CD4-positive, alpha-beta T cell treated with Interleukin-6 for 4 hours (primary cell): ENCODE results near the gene RFX7.
"Not testable (repeated sequence)": the region's sequence is repeated elsewhere in the genome, so short reads cannot be mapped to it uniquely, and the experiment has no call there.

ENCODE experiments used
- DNase-seq: peaks from one replicate; pipeline ENCODE4 v3.0.0-alpha.2; 2020; ENCODE audit warnings: mixed read lengths

RFX7 gene

DNA sequence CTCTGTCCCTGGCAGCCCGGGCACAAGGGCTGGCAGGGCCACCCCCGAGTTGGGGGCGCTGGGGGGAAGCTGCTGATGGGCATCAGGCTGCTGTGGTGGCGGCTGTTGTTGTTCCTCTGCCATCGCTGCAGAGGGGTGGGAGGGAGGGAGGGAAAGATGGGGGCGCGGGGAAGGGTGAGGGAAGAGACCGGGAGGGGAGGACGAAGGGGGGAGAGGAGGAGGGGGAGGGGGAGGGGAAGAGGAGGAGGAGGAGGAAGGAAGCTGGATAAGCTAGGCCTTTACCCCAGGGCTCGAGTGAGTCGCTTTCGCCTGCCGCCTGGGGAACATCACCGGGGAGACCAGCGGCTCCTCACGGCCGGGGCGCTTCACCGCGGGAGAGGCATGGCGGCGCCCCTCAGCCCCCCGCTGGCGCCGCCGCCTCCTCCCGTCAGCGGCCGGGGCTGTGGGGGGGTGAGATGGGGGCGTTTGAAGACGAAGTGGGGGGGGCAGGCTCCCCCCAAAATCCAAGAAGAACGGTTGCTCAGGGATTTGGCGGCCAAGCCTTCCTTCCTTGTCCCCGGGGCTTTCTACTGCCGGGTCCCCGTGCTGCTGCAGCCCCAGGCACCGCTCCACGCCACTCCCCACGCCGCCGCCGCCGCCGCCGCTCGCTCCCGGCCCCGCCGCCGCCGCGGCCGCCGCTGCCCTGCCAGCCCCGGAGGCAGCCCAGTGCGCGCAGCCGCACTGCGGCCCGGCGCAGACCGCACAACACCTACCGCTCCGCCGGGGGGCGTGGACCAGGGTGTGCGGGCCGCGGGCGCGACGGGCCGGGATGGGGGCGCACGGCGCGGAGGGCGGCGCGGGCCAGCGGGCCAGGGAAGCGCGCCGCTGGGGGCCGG is at the start of gene RFX7:
TSS of gene RFX7 (minus strand) at position 717 of the 875 bp plus-strand sequence. CDS start at position 123, 594 bp downstream.
- peak; percentile 82 for DNase-seq

DNA sequence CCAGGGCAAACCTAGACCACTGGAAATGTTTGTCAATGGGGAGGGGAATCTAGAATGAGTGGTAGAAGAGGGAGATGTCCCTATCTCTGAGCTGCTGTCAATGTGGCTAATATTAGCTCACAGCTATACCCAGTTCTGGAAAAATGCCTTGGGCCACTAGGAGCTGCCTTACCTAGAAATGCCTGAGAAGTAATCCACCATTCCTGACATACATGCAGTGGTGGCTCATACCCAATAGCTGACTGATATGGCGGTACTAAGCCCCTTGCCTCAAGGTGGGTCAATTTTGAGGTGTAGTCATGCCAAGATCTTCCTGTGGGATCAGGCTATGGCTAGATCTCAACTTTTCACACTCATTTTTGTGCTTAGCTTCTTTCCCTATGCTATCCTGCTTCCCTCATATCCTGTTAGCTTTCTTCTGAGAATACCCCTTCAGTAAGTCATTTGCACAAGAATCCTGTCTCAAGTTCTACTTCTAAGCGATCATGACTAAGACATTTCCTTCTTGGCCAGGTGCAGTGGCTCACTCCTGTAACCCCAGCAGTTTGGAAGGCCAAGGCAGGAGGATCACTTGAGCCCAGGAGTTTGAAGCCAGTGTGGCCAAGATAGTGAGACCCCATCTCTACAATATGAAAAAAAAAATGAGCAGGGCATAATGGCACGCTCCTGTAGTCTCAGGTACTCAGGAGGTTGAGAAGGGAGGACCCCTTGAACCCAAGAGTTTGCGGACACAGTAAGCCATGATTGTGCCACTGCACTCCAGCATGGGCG is 49.1 kb upstream of the RFX7 start:
- DNase-seq = no peak

DNA sequence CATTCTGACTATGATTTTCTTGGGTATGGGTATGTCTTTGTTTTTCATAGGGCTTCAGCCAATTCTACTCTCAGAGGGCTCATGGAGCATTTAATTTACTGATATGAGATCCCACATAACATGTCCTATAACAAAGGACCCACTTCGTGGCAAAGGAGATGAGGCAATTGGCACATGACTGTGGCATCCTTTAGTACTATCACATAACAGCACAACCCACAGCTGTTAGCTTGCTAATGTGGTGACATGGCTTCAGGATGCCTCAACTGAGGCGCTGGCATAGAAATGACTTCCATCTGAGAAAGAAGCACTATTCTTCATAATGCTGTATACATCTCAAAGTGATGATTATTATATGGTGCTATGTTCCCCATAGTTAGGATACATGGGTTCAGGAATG is 48.1 kb upstream of the RFX7 start:
- DNase-seq = no peak

DNA sequence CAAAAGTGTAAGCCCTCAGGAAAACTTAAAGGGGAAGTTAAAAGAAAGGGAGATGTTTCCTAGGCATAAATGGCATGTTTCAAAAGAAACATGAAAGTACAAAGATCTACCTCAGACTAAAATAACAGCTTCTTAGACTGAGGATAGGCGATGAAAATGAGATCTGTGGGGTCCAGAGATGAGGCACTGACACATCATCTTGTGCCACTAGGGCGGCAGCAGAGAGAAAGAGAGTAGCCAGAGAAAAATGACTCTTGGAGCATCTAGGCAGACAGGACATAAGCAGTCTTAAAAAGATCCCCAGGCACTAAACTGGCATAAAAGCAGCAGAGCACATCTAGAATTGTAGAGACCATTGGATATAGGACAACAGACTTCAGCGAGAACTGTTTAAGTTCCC is 42.5 kb upstream of the RFX7 start:
- DNase-seq = no peak

DNA sequence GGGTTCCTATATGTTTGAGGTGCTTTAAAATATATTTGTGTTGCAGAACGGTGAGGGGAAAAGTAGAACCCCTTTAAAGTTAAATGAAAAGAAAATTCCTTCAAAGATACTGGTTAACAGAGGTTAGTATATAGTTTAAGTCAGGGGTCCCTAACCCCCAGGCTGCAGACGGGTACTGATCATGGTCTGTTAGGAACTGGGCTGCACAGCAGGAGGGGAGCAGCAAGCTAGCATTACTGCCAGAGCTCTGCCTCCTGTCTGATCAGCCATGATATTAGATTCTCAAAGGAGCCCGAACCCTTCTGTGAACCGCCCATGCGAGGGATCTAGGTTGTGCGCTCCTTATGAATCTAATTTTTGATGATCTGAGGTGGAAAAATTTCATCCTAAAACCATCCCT is 37.5 kb upstream of the RFX7 start:
- no peak for DNase-seq

DNA sequence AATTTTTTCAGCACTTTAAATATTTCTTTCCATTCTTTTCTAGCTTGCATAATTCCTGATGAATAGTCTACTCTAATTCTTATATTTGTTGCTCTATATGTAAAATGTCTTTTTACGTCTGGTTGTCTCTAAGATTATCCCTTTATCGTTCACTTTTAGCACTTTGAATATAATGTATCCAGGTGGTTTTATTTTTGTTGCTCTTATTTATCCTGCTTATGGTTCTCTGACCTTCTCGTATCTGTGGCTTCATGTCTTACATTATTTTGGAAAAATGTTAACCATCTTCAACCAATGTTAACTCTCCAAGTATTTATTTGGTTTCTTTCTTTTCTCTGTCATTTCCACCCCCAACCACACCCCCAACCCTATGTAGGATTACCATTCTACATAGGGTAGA is 30.0 kb upstream of the RFX7 start:
- DNase-seq = no peak

DNA sequence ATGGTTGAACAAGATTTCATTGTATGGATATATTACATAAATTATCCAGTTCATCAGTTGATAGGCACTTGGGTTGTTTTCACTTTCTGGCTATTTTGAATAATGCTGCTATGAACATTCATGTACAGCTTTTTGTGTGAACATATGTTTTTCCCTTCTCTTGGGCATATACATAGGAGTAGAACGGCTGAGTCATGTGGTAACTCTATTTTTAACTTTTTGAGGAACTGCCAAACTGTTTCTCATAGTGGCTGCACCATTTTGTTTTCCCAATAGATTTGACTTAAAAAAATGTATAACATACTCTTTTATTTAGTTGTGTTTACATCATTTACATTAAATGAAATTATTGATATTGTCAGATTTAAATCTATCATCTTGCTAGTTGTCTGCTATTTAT is 28.8 kb upstream of the RFX7 start:
- no peak for DNase-seq

DNA sequence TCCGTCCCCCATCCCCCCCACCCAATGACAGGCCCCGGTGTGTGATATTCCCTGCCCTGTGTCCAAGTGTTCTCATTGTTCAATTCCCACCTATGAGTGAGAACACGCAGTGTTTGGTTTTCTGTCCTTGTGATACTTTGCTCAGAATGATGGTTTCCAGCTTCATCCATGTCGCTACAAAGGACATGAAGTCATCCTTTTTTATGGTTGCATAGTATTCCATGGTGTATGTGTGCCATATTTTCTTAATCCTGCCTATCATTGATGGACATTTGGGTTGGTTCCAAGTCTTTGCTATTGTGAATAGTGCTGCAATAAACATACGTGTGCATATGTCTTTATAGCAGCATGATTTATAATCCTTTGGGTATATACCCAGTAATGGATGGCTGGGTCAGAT is 22.8 kb upstream of the RFX7 start:
- not testable (repeated sequence) for DNase-seq

DNA sequence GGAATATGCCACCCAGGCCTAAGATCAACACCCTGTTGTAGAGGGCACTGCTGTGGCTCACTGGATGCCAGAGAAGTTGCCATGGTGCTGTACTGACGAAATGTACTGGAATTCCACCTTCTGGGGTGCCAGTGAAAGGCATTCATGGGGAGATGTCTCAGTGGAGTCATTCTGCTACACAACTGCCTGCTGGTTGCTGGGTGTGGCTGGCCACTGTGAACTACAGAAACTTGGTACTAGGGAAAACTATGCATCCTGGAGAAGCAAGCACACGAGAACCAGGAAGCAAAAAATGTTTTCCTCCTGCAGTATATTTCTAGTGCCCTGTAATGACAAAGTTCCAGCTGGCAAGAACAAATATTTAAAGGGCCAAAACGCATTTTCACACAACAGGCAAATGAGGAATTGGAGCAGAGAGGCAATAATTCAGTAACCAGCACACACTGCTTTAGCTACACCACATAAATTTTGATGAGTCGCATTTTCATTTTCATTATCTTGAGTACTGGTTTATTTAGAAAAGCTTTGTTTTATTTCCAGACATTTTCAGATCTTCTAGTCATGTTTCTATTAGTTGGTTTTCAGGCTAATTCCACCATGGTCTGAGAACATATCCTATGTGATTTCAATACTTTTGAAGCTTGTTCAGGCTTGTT is 18.3 kb upstream of the RFX7 start:
- no peak for DNase-seq

DNA sequence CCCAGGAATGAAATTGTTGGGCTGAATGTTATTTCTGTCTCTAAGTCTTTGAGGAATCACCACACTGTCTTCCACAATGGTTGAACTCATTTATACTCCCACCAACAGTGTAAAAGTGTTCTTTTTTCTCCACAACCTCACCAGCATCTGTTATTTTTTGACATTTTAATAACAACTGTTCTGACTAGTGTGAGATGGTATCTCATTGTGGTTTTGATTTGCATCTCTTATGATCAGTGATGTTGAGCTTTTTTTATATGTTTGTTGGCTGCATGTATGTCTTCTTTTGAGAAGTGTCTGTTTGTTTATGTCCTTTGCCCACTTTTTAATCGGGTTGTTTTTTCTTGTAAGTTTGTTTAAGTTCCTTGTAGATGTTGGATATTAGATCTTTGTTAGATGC is 13.6 kb upstream of the RFX7 start:
- DNase-seq = not testable (repeated sequence)

DNA sequence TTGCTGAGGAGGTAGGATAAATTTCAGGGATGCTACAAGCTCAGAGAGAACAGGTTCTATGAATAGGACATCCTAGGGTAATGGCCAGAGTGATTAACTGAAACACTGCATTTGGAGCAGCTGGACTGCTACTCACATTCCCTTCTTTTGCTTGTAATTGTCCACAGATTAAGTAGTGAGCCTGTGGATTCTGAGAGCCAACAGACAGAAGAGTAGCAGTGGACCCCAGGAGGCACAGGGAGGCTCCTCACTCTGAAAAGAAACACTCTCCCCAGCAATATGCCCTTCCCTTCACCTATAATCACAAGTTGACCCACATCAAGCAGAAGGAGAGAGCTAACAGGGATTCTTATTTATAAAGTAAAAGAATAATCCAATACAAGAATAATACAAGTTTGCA is 10.6 kb upstream of the RFX7 start:
- DNase-seq = no peak

DNA sequence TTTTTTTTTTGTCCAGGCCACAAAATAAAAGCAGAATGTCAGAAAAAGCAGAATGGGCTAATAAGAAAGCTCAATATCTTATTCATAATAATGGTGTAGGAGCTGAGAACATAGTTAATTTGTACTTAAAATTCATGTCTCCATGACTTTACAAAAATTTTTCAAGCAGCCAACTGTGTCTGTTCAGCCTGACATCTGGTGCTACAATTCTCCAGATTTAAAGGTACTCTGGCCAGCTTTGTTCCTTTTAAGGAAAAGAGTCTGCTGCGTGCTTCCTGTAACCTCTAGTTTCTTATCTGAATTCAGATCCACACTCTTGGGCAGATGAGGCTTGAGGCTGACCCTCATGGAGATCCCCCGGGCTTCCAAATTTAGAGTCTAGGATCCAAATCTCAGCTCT is 8.7 kb upstream of the RFX7 start:
- DNase-seq = no peak

DNA sequence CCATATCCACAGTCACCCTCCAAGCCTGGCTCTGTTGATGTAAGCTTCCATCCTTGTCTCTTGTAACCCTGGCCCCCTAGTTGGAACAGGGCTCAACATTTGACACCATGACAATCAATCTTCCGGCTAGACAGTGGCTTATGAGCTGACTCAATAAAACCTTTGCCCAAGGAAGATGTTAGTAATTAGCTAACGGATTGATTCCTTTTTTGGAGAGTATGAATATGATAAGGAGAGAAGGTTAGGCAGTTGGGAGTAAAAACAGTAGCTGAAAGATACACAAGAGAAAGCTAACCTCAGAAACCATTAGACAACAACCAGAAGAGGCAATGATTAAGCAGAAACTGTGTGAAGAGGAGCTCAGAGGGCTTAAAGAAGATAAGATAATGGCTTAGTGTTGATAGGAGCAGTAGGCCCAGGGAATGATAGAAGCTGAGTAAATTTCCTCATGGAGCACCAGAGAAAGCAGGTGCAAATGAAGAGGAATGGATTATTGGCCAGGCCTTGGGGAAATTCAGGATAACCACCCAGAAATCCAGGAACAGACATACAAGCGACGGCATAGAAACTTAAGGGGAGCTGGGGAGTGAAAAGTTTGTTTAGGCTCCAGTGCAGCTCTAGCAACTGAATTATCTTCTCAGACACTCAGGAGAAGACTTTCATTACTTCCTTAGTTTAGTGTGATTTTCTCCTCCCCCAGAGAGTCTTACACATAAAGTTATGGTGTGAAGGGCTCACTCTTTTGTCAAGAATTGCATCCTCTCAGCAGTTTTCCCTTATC is 7.8 kb upstream of the RFX7 start:
- DNase-seq = no peak

DNA sequence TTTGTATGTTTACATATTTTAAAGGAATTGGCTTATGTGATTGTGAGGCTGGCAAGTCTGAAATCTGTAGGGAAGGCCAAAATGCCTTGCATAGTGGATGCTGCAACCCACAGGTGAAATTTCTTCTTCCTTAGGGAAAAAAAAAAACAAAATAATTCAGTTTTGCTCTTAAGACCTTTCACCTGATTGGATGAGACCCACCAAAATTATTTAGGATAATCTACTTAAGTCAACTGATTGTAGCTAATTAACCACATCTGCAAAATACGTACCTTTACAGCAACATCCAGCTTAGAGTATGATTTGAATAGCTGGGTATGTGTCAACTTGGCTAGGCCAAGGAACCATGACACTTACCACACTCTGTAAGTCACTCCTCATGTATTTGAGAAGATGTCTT is 6.9 kb upstream of the RFX7 start:
- DNase-seq = no peak

DNA sequence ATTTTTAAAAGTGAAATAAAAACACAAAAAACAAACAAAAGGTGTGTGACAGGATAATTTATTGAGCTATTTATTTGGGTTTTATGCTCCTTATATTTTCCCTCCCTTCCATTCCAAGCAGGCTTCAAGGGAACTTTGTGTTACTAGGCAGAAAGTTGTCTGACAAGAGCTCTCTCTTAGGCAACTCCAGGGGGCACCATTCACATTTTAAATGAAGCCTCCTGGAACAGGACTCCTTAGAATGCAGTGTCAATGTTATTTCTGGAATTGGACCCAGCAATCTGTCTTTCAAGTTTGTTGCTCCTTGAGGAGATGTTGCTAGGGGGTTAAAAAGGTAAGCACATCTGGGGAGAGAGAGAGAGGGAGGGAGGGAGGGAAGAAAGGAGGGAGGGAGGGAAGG is 5.4 kb upstream of the RFX7 start:
- no peak for DNase-seq

DNA sequence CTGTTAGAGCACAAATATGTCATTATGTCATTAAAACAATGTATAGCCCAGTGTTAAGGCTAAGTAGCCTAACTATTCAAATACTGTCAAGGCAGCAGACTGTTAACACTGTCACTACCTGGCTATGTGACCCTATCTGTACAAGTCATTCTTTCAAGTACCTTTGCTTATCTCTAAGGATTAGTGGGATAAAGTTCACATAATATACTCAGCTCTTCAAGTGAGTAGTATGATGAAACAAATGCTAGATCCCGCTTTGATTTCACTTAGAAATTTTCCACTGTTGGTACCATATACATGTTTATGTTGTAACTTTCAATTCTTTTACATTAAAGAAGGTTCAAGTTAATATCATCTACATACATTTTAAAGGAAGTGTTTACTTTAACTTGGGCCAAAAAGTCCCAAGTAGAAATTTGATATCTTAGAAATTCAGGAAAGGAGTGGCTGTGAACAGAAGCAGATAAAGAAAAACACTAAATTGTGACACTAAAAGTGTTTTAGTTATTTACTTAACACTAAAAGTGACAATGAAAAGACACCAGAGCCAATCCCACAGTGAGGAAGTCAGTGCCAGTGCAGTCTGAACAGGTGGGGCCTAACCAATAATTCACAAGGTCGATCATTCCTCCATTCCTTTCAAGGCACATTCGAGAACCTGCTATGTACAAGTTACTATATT is 4.8 kb upstream of the RFX7 start:
- DNase-seq = no peak

DNA sequence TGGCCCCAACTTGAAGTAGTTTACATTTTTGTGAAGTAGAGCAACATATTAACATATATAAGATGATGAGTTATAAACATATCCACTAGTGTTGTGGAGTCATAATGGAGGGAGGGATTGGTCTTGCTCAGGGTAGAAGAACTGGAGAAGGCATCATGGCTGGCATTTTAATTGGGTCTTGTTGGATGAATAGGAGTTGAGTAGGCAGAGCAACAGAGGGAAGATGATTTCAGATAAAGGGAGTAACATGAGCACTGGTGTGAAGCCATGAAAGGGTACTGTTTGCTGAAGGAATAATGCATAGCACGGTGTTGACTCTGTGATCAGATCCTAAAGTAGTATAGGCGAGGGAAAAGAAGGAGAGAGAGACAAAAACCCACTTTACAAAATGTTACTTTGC is 3.6 kb upstream of the RFX7 start:
- no peak for DNase-seq

DNA sequence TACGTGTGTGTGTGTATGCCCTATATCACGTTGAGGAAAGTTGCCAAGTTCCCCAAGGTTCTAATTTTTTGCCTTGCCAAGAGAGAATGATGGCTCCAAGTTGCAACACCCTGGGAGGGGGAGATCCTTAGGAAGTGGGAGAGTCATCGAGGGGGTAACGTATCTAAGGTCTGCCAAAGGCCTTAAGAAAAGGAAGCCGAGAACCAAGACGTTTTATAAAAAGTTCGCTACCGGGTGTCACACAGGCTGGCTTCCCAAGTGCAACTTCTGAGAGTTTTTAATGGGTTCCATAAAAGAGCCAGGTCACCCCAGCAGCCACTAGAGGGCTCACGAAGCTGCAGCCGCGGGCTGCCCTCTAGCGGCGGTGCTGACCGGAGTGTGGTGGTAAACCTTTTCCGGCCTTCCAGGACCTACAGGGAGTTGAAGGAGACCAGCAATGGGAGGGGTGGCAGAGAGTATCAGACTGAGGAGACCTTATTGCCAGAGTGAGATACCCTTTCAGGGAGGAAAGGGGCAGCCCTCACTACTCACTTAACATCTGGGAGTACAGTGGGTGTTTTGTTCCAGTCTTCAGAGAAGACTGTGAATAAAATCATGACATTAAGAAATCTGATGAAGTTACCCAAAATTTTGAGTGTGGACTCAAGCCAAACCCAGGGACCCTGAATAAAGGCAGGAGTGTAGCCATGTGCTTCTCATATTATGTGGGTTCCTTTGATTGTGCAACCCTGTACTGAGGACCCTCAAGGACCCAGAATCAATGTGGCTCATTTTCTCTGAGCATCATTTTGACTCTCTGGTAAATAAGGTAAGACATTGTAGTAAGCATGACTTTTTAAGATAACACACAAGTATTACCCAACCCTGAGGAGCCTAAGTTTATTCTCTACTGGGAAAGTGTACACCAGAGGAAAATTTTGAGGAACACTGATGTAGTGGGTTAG is 2.5 kb upstream of the RFX7 start:
- peak; percentile 90 for DNase-seq

DNA sequence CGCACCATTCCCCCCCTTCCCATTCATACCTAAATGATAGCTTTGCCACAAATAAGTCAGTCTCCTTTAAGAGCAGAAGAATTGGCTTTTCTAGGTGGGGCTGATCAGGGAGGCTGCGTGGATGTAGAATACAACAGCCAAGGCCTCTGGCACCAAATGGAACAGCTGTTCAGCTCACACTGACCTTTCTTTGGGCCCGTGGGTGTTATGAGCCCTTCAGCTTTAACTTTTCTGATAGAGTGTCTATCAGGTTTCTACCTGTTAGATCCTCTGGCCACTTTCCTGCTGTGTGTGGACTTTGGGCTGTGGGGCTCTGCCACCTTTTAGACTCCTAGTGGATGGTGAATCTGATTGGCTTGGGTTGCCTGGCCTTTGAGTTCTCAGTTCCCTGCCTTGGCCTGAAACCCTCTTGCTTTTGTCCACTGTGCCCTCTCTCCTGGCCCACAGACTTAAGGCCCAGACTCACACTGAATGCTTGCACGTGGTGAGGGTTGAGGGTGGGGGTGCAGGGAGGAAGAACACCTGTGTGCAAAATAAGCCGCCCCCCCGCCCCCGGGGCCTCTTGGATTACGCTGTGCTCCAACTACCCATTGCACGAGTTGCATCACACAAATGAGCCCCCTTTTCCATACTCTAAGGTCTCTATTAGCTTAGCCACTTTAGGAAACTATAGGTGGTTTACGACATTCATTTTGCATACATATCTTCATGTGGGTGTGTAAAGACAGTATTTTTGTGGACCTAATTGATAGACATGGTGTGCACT is 1.3 kb upstream of the RFX7 start:
- DNase-seq = peak; percentile 47
